GM12873 (cell line): ENCODE results near the gene CHMP1B.

Experiments used
- TF ChIP-seq, protein P1 (sequence below): IDR thresholded peaks from 2 replicates; pipeline ENCODE4 v1.5.1; 2012; ENCODE audit warnings: low read depth, mild to moderate bottlenecking, moderate library complexity, low read length, control low read depth; ENCODE audit not compliant: insufficient read depth; ENCODE audit errors: missing control alignments

Gene CHMP1B, protein sequence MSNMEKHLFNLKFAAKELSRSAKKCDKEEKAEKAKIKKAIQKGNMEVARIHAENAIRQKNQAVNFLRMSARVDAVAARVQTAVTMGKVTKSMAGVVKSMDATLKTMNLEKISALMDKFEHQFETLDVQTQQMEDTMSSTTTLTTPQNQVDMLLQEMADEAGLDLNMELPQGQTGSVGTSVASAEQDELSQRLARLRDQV

GRCh38 chr18:11851146-11851805, at the start of gene CHMP1B:
TSS of gene CHMP1B (plus strand) at chr18:11851413. CDS start at chr18:11851512, 99 bp downstream.
- TF ChIP-seq, protein P1, sequence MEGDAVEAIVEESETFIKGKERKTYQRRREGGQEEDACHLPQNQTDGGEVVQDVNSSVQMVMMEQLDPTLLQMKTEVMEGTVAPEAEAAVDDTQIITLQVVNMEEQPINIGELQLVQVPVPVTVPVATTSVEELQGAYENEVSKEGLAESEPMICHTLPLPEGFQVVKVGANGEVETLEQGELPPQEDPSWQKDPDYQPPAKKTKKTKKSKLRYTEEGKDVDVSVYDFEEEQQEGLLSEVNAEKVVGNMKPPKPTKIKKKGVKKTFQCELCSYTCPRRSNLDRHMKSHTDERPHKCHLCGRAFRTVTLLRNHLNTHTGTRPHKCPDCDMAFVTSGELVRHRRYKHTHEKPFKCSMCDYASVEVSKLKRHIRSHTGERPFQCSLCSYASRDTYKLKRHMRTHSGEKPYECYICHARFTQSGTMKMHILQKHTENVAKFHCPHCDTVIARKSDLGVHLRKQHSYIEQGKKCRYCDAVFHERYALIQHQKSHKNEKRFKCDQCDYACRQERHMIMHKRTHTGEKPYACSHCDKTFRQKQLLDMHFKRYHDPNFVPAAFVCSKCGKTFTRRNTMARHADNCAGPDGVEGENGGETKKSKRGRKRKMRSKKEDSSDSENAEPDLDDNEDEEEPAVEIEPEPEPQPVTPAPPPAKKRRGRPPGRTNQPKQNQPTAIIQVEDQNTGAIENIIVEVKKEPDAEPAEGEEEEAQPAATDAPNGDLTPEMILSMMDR = no peak

DNA sequence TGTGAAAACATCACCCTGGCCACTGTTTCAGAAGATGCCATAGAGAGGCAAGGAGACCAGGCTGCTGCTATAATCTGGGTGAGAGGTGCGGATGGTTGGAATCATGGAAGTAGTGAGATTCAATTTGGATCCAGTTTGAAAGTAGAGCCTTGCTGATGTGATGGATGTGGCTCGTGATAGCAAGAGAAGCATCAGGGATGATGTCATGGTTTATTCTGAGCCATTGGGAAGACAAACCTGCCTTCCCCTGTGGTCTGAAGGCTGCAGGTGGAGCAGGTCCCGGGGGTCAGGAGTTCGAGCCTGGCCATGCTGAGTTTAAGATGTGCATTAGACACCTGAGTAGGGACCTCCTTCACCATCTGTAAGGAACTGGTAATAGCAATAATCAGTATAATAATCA, 49.6 kb upstream of the CHMP1B start:
- TF ChIP-seq, protein P1 = no peak

- TF ChIP-seq, protein P1 = no peak
Measured at GRCh38 chr18:11802158-11802557, 49.1 kb upstream of the CHMP1B start.

GRCh38 chr18:11802586-11802985, 48.6 kb upstream of the CHMP1B start:
- TF ChIP-seq, protein P1 = no peak

- TF ChIP-seq, protein P1 = no peak
Measured at GRCh38 chr18:11807233-11807632, 44.0 kb upstream of the CHMP1B start.

GRCh38 chr18:11808001-11808855, 43.0 kb upstream of the CHMP1B start:
- TF ChIP-seq, protein P1 = no peak

DNA sequence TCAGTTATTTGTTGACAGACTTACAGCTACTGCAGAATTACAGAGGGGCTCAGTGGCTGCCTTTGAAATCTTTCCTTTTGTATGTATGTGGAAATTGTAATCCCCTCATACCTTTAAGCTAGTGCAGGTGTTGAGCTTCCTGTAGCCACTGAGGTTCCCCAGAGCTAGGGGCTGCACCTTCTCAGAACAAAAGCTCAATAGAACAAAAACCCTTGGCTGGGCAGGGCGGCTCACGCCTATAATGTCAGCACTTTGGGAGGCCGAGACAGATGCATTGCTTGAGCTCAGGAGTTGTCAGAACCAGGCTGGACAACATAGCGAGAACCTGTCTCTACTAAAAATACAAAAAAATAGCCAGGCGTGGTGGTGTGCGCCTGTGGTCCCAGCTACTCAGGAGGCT, 41.3 kb upstream of the CHMP1B start:
- TF ChIP-seq, protein P1 = no peak
